ENCODE results near the gene MRPS26.
A peak's percentile ranks its signal among the peaks of the same experiment; 100 is the strongest.
"Not testable (repeated sequence)": the region's sequence is repeated elsewhere in the genome, so short reads cannot be mapped to it uniquely, and the experiment has no call there.

The MRPS26 gene

GRCh38 chr20:3074812-3075211, 29.0 kb downstream of the MRPS26 start:
- DNase-seq (ENCODE audit: low spot score) = no peak

DNA sequence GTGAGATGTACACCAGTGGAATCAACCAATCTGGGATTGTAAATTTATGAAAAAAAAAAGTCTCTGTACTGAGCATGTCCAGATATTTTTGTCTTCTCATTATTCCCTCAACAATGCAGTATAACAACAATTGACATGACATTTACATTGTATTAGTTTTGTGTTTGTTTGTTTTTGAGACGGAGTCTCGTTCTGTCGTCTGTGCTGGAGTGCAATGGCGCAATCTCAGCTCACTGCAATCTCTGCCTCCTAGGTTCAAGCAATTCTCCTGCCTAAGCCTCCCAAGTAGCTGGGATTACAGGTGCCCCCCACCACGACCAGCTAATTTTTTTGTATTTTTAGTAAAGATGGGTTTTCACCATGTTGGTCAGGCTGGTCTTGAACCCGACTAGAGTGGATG, 29.5 kb downstream of the MRPS26 start:
- not testable (repeated sequence) for DNase-seq (ENCODE audit: low spot score)

GRCh38 chr20:3077618-3078134, 31.8 kb downstream of the MRPS26 start:
- no peak for DNase-seq (ENCODE audit: low spot score)

DNA sequence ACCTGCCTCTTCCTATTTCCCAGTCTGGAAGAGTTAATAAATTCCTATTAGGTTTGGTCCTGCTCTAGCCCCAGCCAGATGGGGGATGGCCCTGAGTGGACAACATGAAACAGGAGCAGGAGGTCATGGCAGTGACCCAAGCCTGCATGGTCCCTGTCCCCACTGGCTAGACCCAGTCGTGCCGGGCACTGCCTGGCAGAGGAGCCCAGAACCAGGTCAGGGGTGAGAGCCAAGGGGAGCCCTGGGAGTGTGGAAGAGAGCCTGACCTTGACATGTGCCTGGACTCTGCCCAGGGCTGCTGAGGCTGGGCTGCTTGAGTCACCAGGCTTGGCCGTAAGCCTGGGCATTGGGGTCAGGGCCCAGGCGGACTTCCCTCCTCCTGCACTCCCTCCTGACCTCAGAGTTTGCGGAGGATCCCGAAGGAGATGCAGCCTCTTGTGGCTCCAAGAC, 35.1 kb downstream of the MRPS26 start:
- peak; percentile 65 for DNase-seq (ENCODE audit: low spot score)

DNA sequence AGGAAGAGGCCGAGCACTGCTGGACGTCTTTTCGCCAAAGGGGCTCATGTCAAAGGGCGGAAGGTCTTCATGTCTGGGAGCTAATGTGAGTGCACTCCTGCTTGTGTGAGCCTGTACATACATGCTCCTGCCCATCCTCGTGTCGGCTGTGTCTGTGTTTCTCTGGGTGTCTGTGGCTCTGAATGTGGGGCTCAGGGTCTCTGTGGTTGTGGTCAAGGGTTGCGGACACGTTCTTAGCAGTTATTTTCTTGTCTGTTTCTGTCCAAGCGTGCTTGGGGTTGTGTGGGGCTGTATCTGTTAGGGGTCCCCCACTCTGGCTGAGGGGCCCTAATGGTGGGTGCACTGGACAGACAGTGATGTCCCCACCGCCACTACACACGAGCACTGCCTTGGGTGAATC, 35.8 kb downstream of the MRPS26 start:
- no peak for DNase-seq (ENCODE audit: low spot score)

- peak; percentile 60 for DNase-seq (ENCODE audit: low spot score)
Measured at GRCh38 chr20:3082306-3082951, 36.6 kb downstream of the MRPS26 start.

DNA sequence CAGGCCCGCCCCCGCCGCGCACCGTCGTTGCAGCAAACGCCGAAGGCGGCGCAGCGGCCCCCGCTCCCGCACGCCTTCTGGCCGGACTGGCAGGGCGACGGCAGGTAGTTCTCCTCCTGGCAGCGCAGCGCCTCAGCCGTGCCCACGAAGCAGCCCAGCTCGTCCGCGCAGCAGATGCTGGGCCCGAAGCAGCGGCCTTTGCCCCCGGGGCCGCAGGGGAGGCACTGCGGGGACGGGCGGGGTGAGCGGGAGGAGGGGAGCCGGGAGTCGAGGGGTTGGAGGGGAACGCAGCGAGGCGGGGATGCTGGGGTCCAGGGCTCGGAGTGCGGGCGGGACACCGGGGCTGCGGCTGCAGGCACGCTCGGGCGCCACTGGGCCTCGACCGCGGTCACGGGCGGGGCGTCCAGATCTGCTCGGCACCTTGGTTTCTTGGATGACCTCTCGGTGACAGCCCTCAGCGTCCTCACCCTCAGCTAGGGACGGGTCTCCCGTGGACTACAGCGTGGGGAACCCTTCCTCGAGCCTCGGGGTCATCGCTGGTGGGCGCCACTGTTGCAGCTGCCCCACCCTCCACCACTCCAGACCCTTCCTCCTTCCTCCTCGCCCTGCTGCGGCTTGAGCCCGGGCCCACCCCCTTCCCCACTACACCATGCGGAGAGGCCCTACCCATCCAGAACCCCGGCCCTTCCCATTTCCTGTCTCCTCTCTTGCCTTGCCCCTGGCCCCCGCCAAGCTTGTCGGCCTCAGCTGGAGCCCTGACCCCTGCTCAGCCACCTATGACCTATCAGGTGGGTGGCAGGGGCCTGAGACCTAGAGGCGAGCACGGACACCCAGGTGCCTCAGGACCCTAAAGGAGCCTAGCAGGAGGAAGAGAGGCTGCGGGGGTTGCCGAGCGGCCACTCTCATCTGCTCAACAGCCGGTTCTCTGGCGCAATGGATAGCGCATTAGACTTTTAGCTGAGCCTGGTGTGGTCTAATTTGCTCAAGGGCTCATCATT, 37.4 kb downstream of the MRPS26 start:
- no peak for DNase-seq (ENCODE audit: low spot score)

DNA sequence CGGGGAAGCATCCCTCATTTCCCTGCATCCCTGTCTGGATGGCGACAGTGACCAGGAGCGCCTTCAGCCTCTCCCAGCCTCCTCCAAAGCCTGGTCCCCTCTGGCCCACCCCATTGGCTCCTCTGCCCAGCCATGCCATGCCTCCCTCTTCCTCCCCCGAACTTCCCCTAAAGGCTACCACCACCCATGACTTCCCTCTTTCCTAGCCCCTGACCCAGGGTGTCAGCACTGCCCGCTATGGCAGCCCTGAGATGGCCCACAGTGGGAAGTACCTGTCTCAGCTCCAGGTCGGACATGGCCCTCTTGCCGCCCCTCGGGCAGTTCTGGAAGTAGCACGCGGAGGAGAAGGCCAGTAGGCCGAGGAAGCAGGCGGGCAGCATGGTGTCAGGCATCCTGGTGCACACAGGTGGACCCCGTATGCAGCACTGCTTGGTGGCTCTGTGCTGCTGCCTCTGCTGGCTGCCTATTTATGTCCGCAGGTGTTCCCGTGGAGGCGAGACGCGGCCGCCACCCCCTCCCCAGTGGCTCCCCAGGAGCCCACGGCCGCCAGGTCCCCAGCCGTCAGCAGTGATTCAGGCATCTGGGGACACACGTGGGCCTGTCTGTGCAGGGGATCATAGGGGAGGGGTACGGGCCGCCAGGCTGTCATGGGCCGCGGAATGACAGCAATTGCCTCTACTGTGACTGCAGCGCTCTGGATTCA, 38.6 kb downstream of the MRPS26 start, which contains the start of gene AVP:
Gene AVP, minus strand, starts transcription at position 442 of the 703 bp plus-strand sequence. Its CDS starts 50 bp downstream, at position 392.
- DNase-seq (ENCODE audit: low spot score) = no peak

DNA sequence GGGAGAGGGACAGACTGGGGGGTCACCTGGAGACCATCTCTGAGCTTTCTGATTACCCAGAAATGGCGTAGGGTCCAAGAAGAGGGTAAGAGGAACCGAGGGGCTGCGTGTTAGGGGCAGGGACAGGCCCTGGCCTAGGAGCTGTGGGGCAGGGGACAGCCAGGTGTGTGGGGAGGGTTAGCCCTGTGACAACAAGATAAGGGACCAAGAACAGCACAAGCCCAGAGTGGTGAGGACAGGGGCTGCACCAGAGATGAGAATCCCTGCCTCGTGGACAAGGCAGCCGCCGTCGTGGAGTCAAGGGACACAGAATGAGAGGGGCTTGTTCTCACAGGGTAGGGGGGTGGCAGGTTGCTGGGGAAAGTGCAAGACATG, 39.1 kb downstream of the MRPS26 start:
- no peak for DNase-seq (ENCODE audit: low spot score)

DNA sequence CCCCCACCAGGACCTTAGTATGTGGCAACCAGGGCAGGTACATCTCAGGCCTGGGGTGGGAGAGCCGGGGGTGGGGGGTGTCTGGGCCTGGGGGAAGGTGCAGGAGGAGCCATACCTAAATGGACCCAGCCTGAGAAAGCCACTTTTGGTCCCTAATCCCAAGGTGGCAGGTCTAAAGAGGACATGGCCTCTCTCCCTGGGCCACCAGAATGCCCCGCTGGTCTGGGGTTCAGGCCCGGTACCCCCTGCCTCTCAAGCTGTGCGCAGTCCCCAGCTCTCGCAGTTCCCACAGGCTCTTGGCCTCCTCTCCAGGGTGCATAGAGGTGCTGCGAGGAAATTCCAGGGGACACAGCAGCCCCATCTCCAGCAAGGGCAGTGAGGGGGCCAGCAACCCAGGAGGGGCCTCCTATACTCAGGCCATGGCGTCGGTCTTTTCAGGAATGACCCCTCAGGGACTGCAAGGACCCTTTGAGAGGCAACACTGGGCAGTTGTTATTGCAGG, 39.8 kb downstream of the MRPS26 start:
- DNase-seq (ENCODE audit: low spot score) = no peak

DNA sequence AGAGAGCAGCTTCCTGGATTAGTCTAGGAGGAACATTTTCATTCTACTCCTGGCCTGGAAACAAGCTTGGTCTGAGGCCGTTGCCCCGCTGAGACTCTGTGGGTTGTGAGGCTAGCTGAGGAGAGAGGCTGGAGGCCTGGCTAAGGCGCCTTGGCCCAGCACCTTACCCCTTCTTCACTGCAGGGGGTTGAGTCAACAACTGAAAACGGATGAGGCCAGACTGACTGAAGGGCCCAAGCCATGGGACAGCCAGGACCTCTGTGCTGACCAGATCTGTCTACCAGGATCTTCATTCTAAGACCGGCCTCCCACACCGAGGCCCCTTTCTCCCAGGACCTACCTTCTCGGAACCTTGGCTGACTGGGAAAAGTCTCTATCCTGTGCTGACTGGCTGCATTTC, 42.2 kb downstream of the MRPS26 start:
- no peak for DNase-seq (ENCODE audit: low spot score)

DNA sequence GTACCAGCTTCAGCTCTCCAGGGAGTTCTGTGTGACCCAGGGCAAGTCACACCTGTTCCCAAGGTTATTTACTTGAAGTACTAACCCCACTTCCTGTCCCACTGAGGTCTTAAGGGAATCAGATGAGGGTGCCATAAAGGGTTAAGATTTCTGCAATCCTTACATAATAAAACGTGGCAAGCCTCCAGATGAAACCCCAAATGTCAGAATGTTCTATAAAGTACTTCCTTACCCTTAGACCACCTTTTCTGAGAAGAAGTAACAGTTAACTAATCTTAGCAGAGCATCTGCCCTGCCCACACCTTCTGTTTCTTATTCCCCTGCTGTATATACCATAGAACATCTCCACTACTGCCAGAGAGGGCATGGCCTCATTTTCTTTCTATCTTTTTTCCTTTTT, 44.7 kb downstream of the MRPS26 start:
- DNase-seq (ENCODE audit: low spot score) = no peak

DNA sequence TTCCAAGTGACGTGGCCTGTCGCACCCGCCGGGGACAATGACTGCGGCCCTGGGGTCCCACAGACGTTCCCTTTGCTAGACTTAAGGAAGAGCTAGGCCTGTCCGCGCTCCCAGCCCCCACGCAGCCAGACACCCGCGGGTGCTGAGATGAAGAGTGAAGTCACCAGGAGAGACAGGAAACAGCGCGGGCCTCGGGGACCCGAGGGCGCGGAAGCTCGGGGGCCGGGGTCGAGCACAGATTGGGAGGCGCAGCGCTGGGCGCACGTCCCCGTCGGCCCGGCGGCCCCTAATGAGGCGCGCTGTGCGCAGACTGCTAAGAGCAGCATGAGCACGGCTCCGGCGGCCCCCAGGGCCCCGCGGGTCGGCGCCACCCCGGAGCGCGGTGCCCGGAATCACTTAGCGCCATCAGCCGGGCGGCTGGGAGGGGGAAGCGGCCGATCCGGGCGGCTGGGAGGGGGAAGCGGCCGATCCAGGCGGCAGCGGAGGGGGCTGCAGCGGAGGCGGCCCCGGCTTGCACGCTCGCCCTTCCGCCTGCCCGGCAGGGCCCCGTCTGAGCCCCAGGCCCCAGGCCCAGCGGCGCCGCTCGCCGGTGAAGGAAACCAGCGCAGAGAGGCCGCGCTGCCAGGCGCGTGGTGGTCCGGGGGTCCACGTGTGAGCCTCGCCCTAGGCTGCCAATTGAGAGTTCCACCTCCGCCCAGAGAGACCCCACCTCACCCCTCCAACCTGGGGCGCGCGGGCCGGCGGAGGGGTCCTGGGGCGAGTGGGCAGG, 46.9 kb downstream of the MRPS26 start:
- DNase-seq (ENCODE audit: low spot score) = no peak

- no peak for DNase-seq (ENCODE audit: low spot score)
Measured at GRCh38 chr20:3093861-3094361, 48.1 kb downstream of the MRPS26 start.

GRCh38 chr20:3094848-3095629, 49.2 kb downstream of the MRPS26 start:
- no peak for DNase-seq (ENCODE audit: low spot score)
